ENCODE results near the gene ANKS3. TPM values are rescaled to one million over a fixed set of nuclear protein-coding genes. Genes with fewer than 3 reads are reported as not detected.

ANKS3 gene
- total and polyA plus RNA-seq, 2 donors (not counting 3 experiments of a cell fraction or from before 2014, with no cell fraction given) = 13.9 to 24.0 TPM

- no peaks in the 10 kb centered on the region for H3K4me1 ChIP-seq (ENCODE audit: control insufficient read depth, extremely low read depth, insufficient read depth, low read length)
These were observed 15.6 kb downstream of the ANKS3 start for GRCh38 chr16:4718466-4718865.

More at GRCh38 chr16:4718466-4718865, 15.6 kb downstream of the ANKS3 start:
- Histone ChIP-seq H3K4me2 (ENCODE audit: insufficient read depth, low read length) (no peak overlapping the region), H3K9me3 (replicated peaks; ENCODE audit: control insufficient read depth, insufficient read depth, low read length) (no peaks in the 10 kb centered on the region), H2AFZ (ENCODE audit: low read depth, low read length) (no peak overlapping the region), H3K36me3 (ENCODE audit: control insufficient read depth in 2 of 2, extremely low read depth in 1 of 2, insufficient read depth in 2 of 2, low read length in 2 of 2) (peaks cover 2 to 4% of the 10 kb centered on the region in 2 experiments), H3K27ac (ENCODE audit: insufficient read depth, low read depth, low read length) (no peak overlapping the region), H3K27me3 (ENCODE audit: control insufficient read depth in 2 of 2, insufficient read depth in 2 of 2, low read length in 2 of 2) (no peaks in the 10 kb centered on the region), H3K4me3 (replicated peaks in 1 of 3; ENCODE audit: insufficient read depth in 1 of 3, low read depth in 1 of 3, low read length in 3 of 3) (no peak overlapping the region), H3K79me2 (ENCODE audit: control insufficient read depth, insufficient read depth, low read length) (no peaks in the 10 kb centered on the region), H3K9me1 (replicated peaks; ENCODE audit: control insufficient read depth, extremely low read depth, insufficient read depth, low read length) (no peaks in the 10 kb centered on the region), H4K20me1 (replicated peaks; ENCODE audit: control insufficient read depth, extremely low read depth, insufficient read depth, low read length) (no peaks in the 10 kb centered on the region), H3K9ac (replicated peaks; ENCODE audit: extremely low read depth, insufficient read depth, low read length) (no peak overlapping the region)
- TF ChIP-seq GATA2 (IDR thresholded peaks at IDR 0.05; ENCODE audit: insufficient read depth, insufficient read length, low read depth, low read length) (no peak), POLR2A (IDR thresholded peaks at IDR 0.05; ENCODE audit: low read depth, low read length) (no peak), CTCF (IDR thresholded peaks at IDR 0.05; ENCODE audit: extremely low read depth in 1 of 2, insufficient read depth in 1 of 2, low read depth in 1 of 2, low read length in 2 of 2) (no peak), EZH2 (IDR thresholded peaks at IDR 0.05; ENCODE audit: borderline replicate concordance, low read depth, low read length, severe bottlenecking) (no peak), JUN (IDR thresholded peaks at IDR 0.05; ENCODE audit: borderline replicate concordance, insufficient read depth, insufficient read length, low read depth) (no peak), POLR2AphosphoS5 (IDR thresholded peaks at IDR 0.05; ENCODE audit: insufficient read depth, low read depth, low read length) (no peak), MAX (IDR thresholded peaks at IDR 0.05; ENCODE audit: insufficient read depth, insufficient read length) (no peak), MYC (IDR thresholded peaks at IDR 0.05; ENCODE audit: low read depth, low read length) (no peak), FOS (IDR thresholded peaks at IDR 0.05; ENCODE audit: borderline replicate concordance, insufficient read depth, low read length) (no peak)
- CTCF ChIA-PET = no interaction called here
- no TSS peak for BruUV-seq (replicated peaks)
- dilution Hi-C loops (cut with MboI; ENCODE audit: extremely low pct_ligation_motif_present, low sequenced_read_pairs) (no loop called here), intact Hi-C loops (cut with micrococcal nuclease) (no loop called here)
- POLR2A ChIA-PET = no interaction called here
- FAIRE-seq (no peak), DNase-seq (ENCODE audit: low read depth, low spot score) (no peak)
